Loucy (cell line): ENCODE data around the gene HRH1.

ENCODE experiments used
- H2AFZ ChIP-seq: fragments of 200-600 bp; sonication (generic); 2 replicates; pipeline ENCODE4 v1.6.0; 2016; ENCODE audit warnings: antibody characterized with exemption, mild to moderate bottlenecking, low read length, moderate library complexity
- H3F3A ChIP-seq: fragments of 200-600 bp; 2 replicates; pipeline ENCODE4 v1.6.0; 2016; ENCODE audit warnings: antibody characterized with exemption, low read depth, mild to moderate bottlenecking
- H3K27me3 ChIP-seq: fragments of 200-600 bp; sonication (generic); 2 replicates; pipeline ENCODE4 v1.6.1; 2014; ENCODE audit warnings: low read length, mild to moderate bottlenecking; ENCODE audit not compliant: insufficient read depth, poor library complexity, severe bottlenecking
- H3K36me3 ChIP-seq: fragments of 200-600 bp; sonication (generic); 2 replicates; pipeline ENCODE4 v1.6.1; 2016; ENCODE audit warnings: low read length; ENCODE audit not compliant: insufficient read depth
- H3K4me1 ChIP-seq: fragments of 200-600 bp; sonication (generic); 2 replicates; pipeline ENCODE4 v1.5.1; 2014; ENCODE audit warnings: low read length, mild to moderate bottlenecking; ENCODE audit not compliant: insufficient read depth, poor library complexity, severe bottlenecking
- H3K4me2 ChIP-seq: fragments of 200-600 bp; sonication (generic); 2 replicates; pipeline ENCODE4 v1.6.0; 2014; ENCODE audit warnings: antibody characterized with exemption, low read length, low read depth, mild to moderate bottlenecking; ENCODE audit not compliant: poor library complexity, severe bottlenecking
- H3K4me3 ChIP-seq: fragments of 200-600 bp; sonication (generic); 2 replicates; pipeline ENCODE4 v1.5.1; 2014; ENCODE audit warnings: low read length, mild to moderate bottlenecking, mixed read lengths; ENCODE audit not compliant: poor library complexity, severe bottlenecking
- H3K79me2 ChIP-seq: fragments of 200-600 bp; sonication (generic); 2 replicates; pipeline ENCODE4 v1.6.1; 2014; ENCODE audit warnings: low read length; ENCODE audit not compliant: insufficient read depth
- H3K9ac ChIP-seq: fragments of 200-600 bp; sonication (generic); 2 replicates; pipeline ENCODE4 v1.6.0; 2014; ENCODE audit warnings: mild to moderate bottlenecking, low read depth, low read length, moderate library complexity; ENCODE audit not compliant: poor library complexity, severe bottlenecking
- H3K9me2 ChIP-seq: fragments of 200-600 bp; sonication (generic); replicated peaks from 2 replicates; pipeline ENCODE4 v1.6.1; 2016; ENCODE audit warnings: low read depth, low read length, mixed read lengths
- H3K9me3 ChIP-seq: fragments of 200-600 bp; sonication (generic); 2 replicates; pipeline ENCODE4 v1.6.1; 2014; ENCODE audit warnings: mild to moderate bottlenecking, antibody characterized with exemption, low read length, low read depth; ENCODE audit not compliant: insufficient read depth
- H4K20me1 ChIP-seq: fragments of 200-600 bp; sonication (generic); 2 replicates; pipeline ENCODE4 v1.6.0; 2014; ENCODE audit warnings: antibody characterized with exemption, low read length, mild to moderate bottlenecking; ENCODE audit not compliant: insufficient read depth, poor library complexity, severe bottlenecking
- CTCF ChIP-seq: fragments of 200-600 bp; sonication (generic); conservative IDR thresholded peaks from 2 replicates; pipeline ENCODE4 v1.5.1; 2014; ENCODE audit warnings: mild to moderate bottlenecking, antibody characterized with exemption, low read length
- EZH2phosphoT487 ChIP-seq: fragments of 200-600 bp; IDR thresholded peaks from 2 replicates; pipeline ENCODE4 v1.6.1; 2018; ENCODE audit warnings: antibody characterized with exemption, mild to moderate bottlenecking, moderate library complexity, borderline replicate concordance

HRH1 gene

GRCh38 chr3:11235385-11235784 is 81.1 kb downstream of the HRH1 start:
- H3K4me3 ChIP-seq, result no peak overlapping the region

GRCh38 chr3:11236588-11237461 is 82.5 kb downstream of the HRH1 start:
- H3K27me3 ChIP-seq, result peaks cover 3% of the 10 kb centered on the region
- no peaks in the 10 kb centered on the region for H3K9me3 ChIP-seq
- no peaks in the 10 kb centered on the region for H3K4me1 ChIP-seq
- H3K4me3 ChIP-seq, result no peak overlapping the region
- no peak overlapping the region for H3K9ac ChIP-seq
- no peaks in the 10 kb centered on the region for H3K79me2 ChIP-seq
- no peak overlapping the region for H2AFZ ChIP-seq
- TF ChIP-seq CTCF, result peak; percentile 73
- no peak for TF ChIP-seq EZH2phosphoT487
- H3F3A ChIP-seq, result no peaks in the 10 kb centered on the region
- no peaks in the 10 kb centered on the region for H3K9me2 ChIP-seq
- H3K4me2 ChIP-seq, result no peak overlapping the region
- H4K20me1 ChIP-seq, result no peaks in the 10 kb centered on the region
- no peaks in the 10 kb centered on the region for H3K36me3 ChIP-seq

More at GRCh38 chr3:11235385-11235784, 81.1 kb downstream of the HRH1 start:
- no peak overlapping the region for H3K4me2 ChIP-seq
- no peaks in the 10 kb centered on the region for H3K79me2 ChIP-seq
- no peaks in the 10 kb centered on the region for H3K9me3 ChIP-seq
- peaks cover 3% of the 10 kb centered on the region for H3K27me3 ChIP-seq
- H4K20me1 ChIP-seq, result no peaks in the 10 kb centered on the region
- H3K36me3 ChIP-seq, result no peaks in the 10 kb centered on the region
- H3K4me1 ChIP-seq, result no peaks in the 10 kb centered on the region
- H3K9ac ChIP-seq, result no peak overlapping the region
- no peaks in the 10 kb centered on the region for H3K9me2 ChIP-seq
- no peaks in the 10 kb centered on the region for H3F3A ChIP-seq
- H2AFZ ChIP-seq, result no peak overlapping the region
- TF ChIP-seq EZH2phosphoT487 (no peak), CTCF (no peak)

- Histone ChIP-seq H3K27me3 (no peaks in the 10 kb centered on the region), H3K79me2 (no peaks in the 10 kb centered on the region), H3F3A (no peaks in the 10 kb centered on the region), H3K4me2 (no peak overlapping the region), H3K4me1 (no peaks in the 10 kb centered on the region), H3K9me3 (no peaks in the 10 kb centered on the region), H3K4me3 (no peak overlapping the region), H4K20me1 (no peaks in the 10 kb centered on the region), H3K9ac (no peak overlapping the region), H3K36me3 (no peaks in the 10 kb centered on the region), H2AFZ (no peak overlapping the region), H3K9me2 (no peaks in the 10 kb centered on the region)
- no peak for TF ChIP-seq EZH2phosphoT487
These were observed 83.8 kb downstream of the HRH1 start for GRCh38 chr3:11238060-11238459.
